ENCODE results near the gene OR1F1. TPM values are rescaled to one million over a fixed set of nuclear protein-coding genes. Genes with fewer than 3 reads are reported as not detected.

OR1F1 gene
- total RNA-seq, 2 donors from 2014 or later: not detected

GRCh38 chr16:3212567-3212966 lies 24.6 kb downstream of the OR1F1 start:
- Mint-ChIP-seq H3K4me1 (ENCODE audit: low read depth in 2 of 2) (peaks cover 23 to 44% of the 10 kb centered on the region in 2 donors), H3K27ac (no peak overlapping the region), H3K4me3 (peak overlapping the region; percentile 5), H3K9me3 (peaks cover 11% of the 10 kb centered on the region), H3K36me3 (peaks cover 12% of the 10 kb centered on the region), H3K27me3 (no peaks in the 10 kb centered on the region)
- DNase-seq (ENCODE audit: low spot score) (no peak), ATAC-seq (no peak)

GRCh38 chr16:3214904-3215600 lies 27.0 kb downstream of the OR1F1 start:
- Mint-ChIP-seq H3K36me3 (peaks cover 12% of the 10 kb centered on the region), H3K4me1 (ENCODE audit: low read depth in 2 of 2) (peaks cover 27 to 47% of the 10 kb centered on the region in 2 donors), H3K27ac (peak overlapping the region; percentile 76 to 81), H3K9me3 (peaks cover 11% of the 10 kb centered on the region), H3K27me3 (no peaks in the 10 kb centered on the region), H3K4me3 (peak overlapping the region; percentile 75)
- ATAC-seq (peak; percentile 83 to 85), DNase-seq (ENCODE audit: low spot score) (no peak)

- H3K36me3 Mint-ChIP-seq: peaks cover 12% of the 10 kb centered on the region
- H3K27me3 Mint-ChIP-seq: no peaks in the 10 kb centered on the region
- peak overlapping the region; percentile 76 to 81 for H3K27ac Mint-ChIP-seq
- ATAC-seq: no peak
- peaks cover 27 to 47% of the 10 kb centered on the region in 2 donors for H3K4me1 Mint-ChIP-seq (ENCODE audit: low read depth in 2 of 2)
- H3K4me3 Mint-ChIP-seq: peak overlapping the region; percentile 75
- H3K9me3 Mint-ChIP-seq: peaks cover 11% of the 10 kb centered on the region
- no peak for DNase-seq (ENCODE audit: low spot score)
These were observed 27.7 kb downstream of the OR1F1 start for GRCh38 chr16:3215601-3216262.

- H3K9me3 Mint-ChIP-seq: peaks cover 11% of the 10 kb centered on the region
- H3K4me1 Mint-ChIP-seq (ENCODE audit: low read depth in 2 of 2): peaks cover 27 to 47% of the 10 kb centered on the region in 2 donors
- no peak for DNase-seq (ENCODE audit: low spot score)
- H3K27me3 Mint-ChIP-seq: no peaks in the 10 kb centered on the region
- ATAC-seq: no peak
- H3K36me3 Mint-ChIP-seq: peaks cover 12% of the 10 kb centered on the region
- H3K27ac Mint-ChIP-seq: peak overlapping the region; percentile 76 to 81
- peak overlapping the region; percentile 75 for H3K4me3 Mint-ChIP-seq
These were observed 28.2 kb downstream of the OR1F1 start for GRCh38 chr16:3216263-3216640.

- H3K4me1 Mint-ChIP-seq (ENCODE audit: low read depth in 2 of 2): peaks cover 12 to 15% of the 10 kb centered on the region in 2 donors
- ATAC-seq: no peak
- no peak for DNase-seq (ENCODE audit: low spot score)
- no peaks in the 10 kb centered on the region for H3K27me3 Mint-ChIP-seq
- no peak overlapping the region for H3K27ac Mint-ChIP-seq
- H3K36me3 Mint-ChIP-seq: peaks cover 44% of the 10 kb centered on the region
- H3K4me3 Mint-ChIP-seq: no peak overlapping the region
- peaks cover 16% of the 10 kb centered on the region for H3K9me3 Mint-ChIP-seq
These were observed 32.8 kb downstream of the OR1F1 start for GRCh38 chr16:3220839-3221238.

- ATAC-seq: no peak
- Mint-ChIP-seq H3K27ac (no peak overlapping the region), H3K4me3 (no peak overlapping the region), H3K27me3 (no peaks in the 10 kb centered on the region), H3K4me1 (ENCODE audit: low read depth in 2 of 2) (peaks cover 0 to 2% of the 10 kb centered on the region in 2 donors), H3K36me3 (peaks cover 66% of the 10 kb centered on the region), H3K9me3 (peaks cover 20% of the 10 kb centered on the region)
- DNase-seq (ENCODE audit: low spot score): no peak
These were observed 36.0 kb downstream of the OR1F1 start for GRCh38 chr16:3223913-3224515.

- peaks cover 23 to 26% of the 10 kb centered on the region in 2 donors for H3K4me1 Mint-ChIP-seq (ENCODE audit: low read depth in 2 of 2)
- ATAC-seq (no peak), DNase-seq (ENCODE audit: low spot score) (no peak)
- H3K36me3 Mint-ChIP-seq: peaks cover 47% of the 10 kb centered on the region
- H3K27ac Mint-ChIP-seq: peak overlapping the region; percentile 96 to 97
- no peaks in the 10 kb centered on the region for H3K9me3 Mint-ChIP-seq
- H3K4me3 Mint-ChIP-seq: peak overlapping the region; percentile 96
- H3K27me3 Mint-ChIP-seq: no peaks in the 10 kb centered on the region
These were observed 46.5 kb downstream of the OR1F1 start for GRCh38 chr16:3234543-3234856.

- Mint-ChIP-seq H3K4me1 (ENCODE audit: low read depth in 2 of 2) (peaks cover 23 to 26% of the 10 kb centered on the region in 2 donors), H3K27ac (peak within 1 kb of the TSS; percentile 96 to 97), H3K9me3 (no peaks in the 10 kb centered on the region), H3K36me3 (peaks cover 43% of the 10 kb centered on the region), H3K27me3 (peaks cover 0 to under 1% of the 10 kb centered on the region in 2 donors), H3K4me3 (peak within 1 kb of the TSS; percentile 96)
- ATAC-seq (peak; percentile 94 to 96), DNase-seq (ENCODE audit: low spot score) (peak; percentile 96)
These were observed 47.0 kb downstream of the OR1F1 start, which contains the start of gene ZNF200 for GRCh38 chr16:3234857-3235561. Gene ZNF200 (minus strand): TSS chr16:3235158. CDS start chr16:3233755, 1,403 bp downstream.

- H3K27me3 Mint-ChIP-seq: peaks cover 0 to 4% of the 10 kb centered on the region in 2 donors
- H3K36me3 Mint-ChIP-seq: peaks cover 33% of the 10 kb centered on the region
These were observed 48.1 kb downstream of the OR1F1 start for GRCh38 chr16:3235856-3236669.

GRCh38 chr16:3241761-3242160 lies 53.8 kb downstream of the OR1F1 start:
- Mint-ChIP-seq H3K4me1 (ENCODE audit: low read depth in 2 of 2) (no peaks in the 10 kb centered on the region), H3K27ac (no peak overlapping the region), H3K27me3 (peaks cover 10 to 17% of the 10 kb centered on the region in 2 donors), H3K36me3 (no peaks in the 10 kb centered on the region), H3K4me3 (no peak overlapping the region), H3K9me3 (no peaks in the 10 kb centered on the region)
- DNase-seq (ENCODE audit: low spot score): no peak
- no peak for ATAC-seq

More at GRCh38 chr16:3235856-3236669, 48.1 kb downstream of the OR1F1 start:
- peaks cover 19 to 26% of the 10 kb centered on the region in 2 donors for H3K4me1 Mint-ChIP-seq (ENCODE audit: low read depth in 2 of 2)
- H3K4me3 Mint-ChIP-seq: peak overlapping the region; percentile 83
- DNase-seq (ENCODE audit: low spot score) (no peak), ATAC-seq (no peak)
- no peaks in the 10 kb centered on the region for H3K9me3 Mint-ChIP-seq
- peak overlapping the region; percentile 74 to 87 for H3K27ac Mint-ChIP-seq

- H3K27ac Mint-ChIP-seq: no peak overlapping the region
- no peak for DNase-seq (ENCODE audit: low spot score)
- no peak overlapping the region for H3K4me3 Mint-ChIP-seq
- no peaks in the 10 kb centered on the region for H3K9me3 Mint-ChIP-seq
- peaks cover 10 to 17% of the 10 kb centered on the region in 2 donors for H3K27me3 Mint-ChIP-seq
- H3K36me3 Mint-ChIP-seq: no peaks in the 10 kb centered on the region
- no peaks in the 10 kb centered on the region for H3K4me1 Mint-ChIP-seq (ENCODE audit: low read depth in 2 of 2)
- no peak for ATAC-seq
These were observed 54.7 kb downstream of the OR1F1 start for GRCh38 chr16:3242709-3243108.

GRCh38 chr16:3243882-3244281 lies 55.9 kb downstream of the OR1F1 start:
- no peaks in the 10 kb centered on the region for H3K36me3 Mint-ChIP-seq
- no peaks in the 10 kb centered on the region for H3K9me3 Mint-ChIP-seq
- no peak overlapping the region for H3K27ac Mint-ChIP-seq
- no peak overlapping the region for H3K4me3 Mint-ChIP-seq
- DNase-seq (ENCODE audit: low spot score): no peak
- ATAC-seq: no peak
- peaks cover 10 to 20% of the 10 kb centered on the region in 2 donors for H3K27me3 Mint-ChIP-seq
- no peaks in the 10 kb centered on the region for H3K4me1 Mint-ChIP-seq (ENCODE audit: low read depth in 2 of 2)

GRCh38 chr16:3246002-3246401 lies 58.0 kb downstream of the OR1F1 start:
- Mint-ChIP-seq H3K27me3 (peaks cover 13 to 19% of the 10 kb centered on the region in 2 donors), H3K27ac (no peak overlapping the region), H3K4me3 (no peak overlapping the region), H3K4me1 (ENCODE audit: low read depth in 2 of 2) (no peaks in the 10 kb centered on the region), H3K9me3 (no peaks in the 10 kb centered on the region), H3K36me3 (no peaks in the 10 kb centered on the region)
- no peak for ATAC-seq
- DNase-seq (ENCODE audit: low spot score): no peak
